ENCODE data around the gene GALNT11. TPM values are rescaled to one million over a fixed set of nuclear protein-coding genes. Genes with fewer than 3 reads are reported as not detected.

Gene GALNT11
- total and polyA plus RNA-seq, 9 of the 15 experiments (the other 6 are each of a cell fraction or from before 2014, with no cell fraction given) = 8.2 to 59.5 (median 36.5) TPM

GRCh38 chr7:152076324-152076821 is 50.9 kb downstream of the GALNT11 start (continued):
- TF ChIP-seq ZBTB33 (CRISPR knock-in tag; IDR thresholded peaks at IDR 0.05) = peak; percentile 94

- Histone ChIP-seq H4K20me1 (replicated peaks; ENCODE audit: control insufficient read depth, insufficient read depth, low read length) (peaks cover 5% of the 10 kb centered on the region; the same call in 1 of the 2 replicates), H3K9me3 (replicated peaks; ENCODE audit: control insufficient read depth, insufficient read depth, low read depth, low read length) (no peaks in the 10 kb centered on the region), H2AFZ (ENCODE audit: low read depth, low read length) (no peak overlapping the region), H3K9me1 (ENCODE audit: control insufficient read depth, insufficient read depth, low read length) (no peaks in the 10 kb centered on the region), H3K36me3 (ENCODE audit: control insufficient read depth, insufficient read depth, low read length) (no peaks in the 10 kb centered on the region), H3K4me1 (replicated peaks in 1 of 2; ENCODE audit: control insufficient read depth in 2 of 2, insufficient read depth in 2 of 2, low read length in 2 of 2) (no peaks in the 10 kb centered on the region; a peak in 1 of 5 replicates), H3K27ac (ENCODE audit: extremely low read depth, low read depth, low read length) (no peak overlapping the region), H3K9ac (ENCODE audit: insufficient read depth in 1 of 2, low read depth in 2 of 2, low read length in 2 of 2) (no peak overlapping the region), H3K79me2 (ENCODE audit: control insufficient read depth, insufficient read depth, low read length) (peaks cover 4% of the 10 kb centered on the region; the same call in 1 of the 3 replicates), H3K4me3 (no peak overlapping the region), H3K27me3 (ENCODE audit: control insufficient read depth in 2 of 2, insufficient read depth in 2 of 2, low read length in 2 of 2) (no peaks in the 10 kb centered on the region), H3K4me2 (ENCODE audit: insufficient read depth, low read length) (no peak overlapping the region)
- ChIA-PET POLR2A (interaction anchor here (0.7 kb wide), 1 partner anchor 17 kb away, joined by 4 read pairs; no protein-coding TSS in a partner anchor), CTCF (ENCODE audit: low intra/inter-chr PET ratio) (no interaction called here)
- DNase-seq (ENCODE audit: extremely low read depth in 1 of 4, low spot score in 3 of 4) (no peak), FAIRE-seq (no peak), ATAC-seq (no peak)
- 67% methylated on average over 8 of the region's 8 CpGs for WGBS (ENCODE audit: insufficient coverage, low coverage, missing lambda C conversion rate)
- BruUV-seq (replicated peaks) = no TSS peak
- intact Hi-C loops (cut with micrococcal nuclease) (no loop called here), in situ Hi-C loops (cut with MboI) (no loop called here)
- TF ChIP-seq GABPB1 (CRISPR knock-in tag; IDR thresholded peaks at IDR 0.05) (no peak), PHTF2 (CRISPR knock-in tag; IDR thresholded peaks at IDR 0.05) (no peak)
These were observed 51.8 kb downstream of the GALNT11 start for GRCh38 chr7:152076940-152077933.
